ENCODE measurements around the gene INPP4B.

GRCh38 chr4:142129473-142129872, 716.6 kb downstream of the INPP4B start:
- TF ChIP-seq CTCF (IDR thresholded peaks at IDR 0.05) (no peak), POLR2A (IDR thresholded peaks at IDR 0.05) (no peak)

All from testis (tissue), 2 donors.